Stimulated activated CD4-positive, alpha-beta T cell treated with anti-CD3 and anti-CD28 coated beads, TNF-alpha, amount 100 ng/mL, for 4 hours (primary cell): ENCODE measurements around the gene CACNB4.
"Not testable (repeated sequence)": the region's sequence is repeated elsewhere in the genome, so short reads cannot be mapped to it uniquely, and the experiment has no call there.

ENCODE experiments used
- DNase-seq, 3 experiments: peaks; one replicate each; pipeline ENCODE4 v3.0.0-alpha.2; 2020; ENCODE audit warnings: low read depth in 3 of 3

Gene CACNB4

GRCh38 chr2:151824886-151825285, 274.0 kb downstream of the CACNB4 start:
- no peak for DNase-seq

DNA sequence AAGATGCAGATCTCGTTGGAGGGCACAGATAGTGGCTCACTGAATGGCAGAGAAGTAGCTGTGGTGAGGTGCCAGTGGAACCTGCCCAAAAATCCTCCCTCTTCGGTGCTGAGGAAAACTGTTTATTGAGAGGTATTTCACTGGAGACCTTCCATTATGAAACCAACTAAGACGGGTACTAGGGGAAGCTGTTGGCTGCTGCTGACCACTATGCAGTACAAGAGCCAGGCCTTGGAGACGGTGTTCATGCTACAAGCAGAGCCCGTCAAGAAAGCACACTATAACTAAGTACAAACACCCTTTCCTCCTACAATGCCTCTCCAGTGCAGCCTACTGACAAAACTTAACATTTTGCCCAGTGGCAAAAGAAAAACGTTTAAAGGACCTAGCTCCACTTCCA, 275.2 kb downstream of the CACNB4 start:
- DNase-seq = no peak

DNA sequence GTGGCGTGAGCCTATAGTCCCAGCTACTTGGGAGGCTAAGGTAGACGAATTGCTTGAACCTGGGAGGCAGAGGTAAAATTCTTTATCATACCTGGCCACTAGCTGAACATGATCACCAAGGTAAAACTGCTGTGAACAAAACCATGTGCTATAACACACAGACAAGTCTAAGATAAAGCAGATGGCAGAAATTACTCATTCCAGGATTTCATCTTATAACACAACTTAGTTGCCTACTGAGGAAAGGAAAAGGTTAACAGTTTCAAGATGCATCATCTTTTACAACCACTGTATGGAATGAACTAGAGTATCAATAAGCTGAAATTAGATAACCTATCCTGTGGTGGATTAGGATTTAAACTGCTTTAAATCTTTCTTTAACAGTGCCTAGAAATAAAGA, 278.9 kb downstream of the CACNB4 start:
- no peak for DNase-seq

DNA sequence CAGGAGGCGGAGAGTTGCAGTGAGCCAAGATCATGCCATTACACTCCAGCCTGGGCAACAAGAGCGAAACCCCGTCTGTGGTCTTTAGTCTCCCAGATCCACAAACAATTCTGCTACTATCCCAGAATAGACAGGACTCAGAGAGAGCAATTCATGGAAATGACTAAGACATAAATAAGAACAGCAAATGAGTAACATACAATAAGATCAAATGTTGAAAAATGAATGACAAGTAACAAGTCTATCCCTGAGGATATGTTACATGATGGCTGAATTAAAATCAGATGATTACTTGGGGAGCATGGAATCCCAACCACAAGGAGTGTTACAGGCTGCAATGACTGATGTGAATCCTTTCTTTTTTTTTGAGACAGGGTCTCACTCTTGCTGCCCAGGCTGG, 280.9 kb downstream of the CACNB4 start:
- DNase-seq = no peak

DNA sequence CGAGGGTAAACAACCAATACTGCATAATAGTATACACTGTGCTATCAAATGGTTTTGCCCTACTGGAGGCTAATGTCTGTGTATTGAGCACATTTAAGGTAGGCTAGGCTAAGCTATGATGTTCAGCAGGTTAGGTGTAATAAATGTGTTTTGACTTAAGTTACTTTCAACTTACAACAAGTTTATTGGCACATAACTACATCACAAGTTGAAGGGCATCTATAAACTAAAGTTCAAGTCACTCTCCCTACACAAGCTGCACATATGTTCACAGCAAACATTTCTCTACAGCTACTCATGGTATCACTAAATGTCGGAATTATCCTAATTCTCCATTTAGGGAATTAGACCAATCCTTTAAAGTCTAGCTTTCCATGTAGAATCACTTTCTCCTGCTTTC, 282.0 kb downstream of the CACNB4 start:
- no peak for DNase-seq

DNA sequence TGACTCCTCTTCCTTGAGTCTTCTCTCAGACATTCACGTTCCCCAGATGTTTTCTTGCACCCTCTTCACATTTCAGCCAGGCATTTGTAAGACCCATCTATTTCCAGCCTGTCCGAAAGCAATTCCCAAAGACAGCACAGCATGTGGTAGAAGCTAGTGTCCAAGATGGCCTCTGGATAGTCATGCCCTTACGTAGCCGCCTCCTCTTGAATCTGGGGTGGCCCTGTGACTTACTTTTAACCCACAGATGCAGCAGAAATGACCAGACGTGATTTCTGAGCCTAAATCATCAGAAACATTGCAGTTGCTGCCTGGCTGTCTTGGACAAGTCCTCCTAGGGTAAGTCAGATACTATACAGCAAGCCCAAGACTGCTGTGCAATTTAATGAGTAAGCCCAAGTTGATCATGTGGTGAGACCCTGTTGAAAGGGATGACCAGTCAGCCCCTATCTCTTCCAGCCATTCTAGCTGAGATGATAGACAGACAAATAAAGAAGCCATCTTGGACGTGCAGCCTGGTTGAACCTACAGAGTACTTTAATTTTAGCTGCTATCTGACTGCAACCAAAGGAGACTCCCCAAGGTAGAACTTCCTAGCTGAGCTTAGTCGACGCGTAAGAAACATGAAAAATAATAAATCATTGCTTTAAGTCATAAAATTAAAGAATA, 282.9 kb downstream of the CACNB4 start:
- no peak for DNase-seq

DNA sequence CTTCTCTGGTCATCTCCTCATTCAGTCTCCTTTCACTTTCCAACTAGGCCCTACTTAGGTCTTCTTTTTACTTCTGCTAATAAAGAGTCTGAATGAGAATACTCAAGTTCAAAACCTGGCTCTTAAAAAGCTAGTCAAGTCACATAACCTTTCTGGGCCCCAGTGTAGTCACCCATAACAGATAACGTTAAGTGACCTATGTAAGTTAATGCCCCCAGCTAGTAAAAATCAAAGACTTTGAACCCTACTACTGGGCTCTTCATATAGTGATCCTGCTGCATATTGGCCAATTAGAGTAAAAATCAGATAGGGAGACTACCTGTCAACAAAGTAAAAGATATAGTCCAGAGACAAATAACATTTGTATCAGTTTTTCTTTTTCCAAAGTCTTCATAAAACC, 288.4 kb downstream of the CACNB4 start:
- no peak for DNase-seq

DNA sequence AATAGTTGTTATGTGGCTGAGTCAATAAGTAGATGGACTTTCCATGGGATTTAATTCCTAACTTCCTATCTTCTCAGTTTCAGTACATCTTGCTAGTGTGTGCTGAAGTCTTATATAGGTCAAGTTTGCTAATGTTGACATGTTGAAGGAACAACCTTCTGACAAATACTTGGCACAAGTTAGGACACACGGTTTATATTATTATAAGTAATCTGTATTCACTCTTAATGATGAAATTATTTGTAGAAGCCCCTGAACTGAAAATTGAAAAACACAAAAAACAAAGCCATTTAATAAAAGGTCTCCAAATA, 289.8 kb downstream of the CACNB4 start:
- DNase-seq = no peak

DNA sequence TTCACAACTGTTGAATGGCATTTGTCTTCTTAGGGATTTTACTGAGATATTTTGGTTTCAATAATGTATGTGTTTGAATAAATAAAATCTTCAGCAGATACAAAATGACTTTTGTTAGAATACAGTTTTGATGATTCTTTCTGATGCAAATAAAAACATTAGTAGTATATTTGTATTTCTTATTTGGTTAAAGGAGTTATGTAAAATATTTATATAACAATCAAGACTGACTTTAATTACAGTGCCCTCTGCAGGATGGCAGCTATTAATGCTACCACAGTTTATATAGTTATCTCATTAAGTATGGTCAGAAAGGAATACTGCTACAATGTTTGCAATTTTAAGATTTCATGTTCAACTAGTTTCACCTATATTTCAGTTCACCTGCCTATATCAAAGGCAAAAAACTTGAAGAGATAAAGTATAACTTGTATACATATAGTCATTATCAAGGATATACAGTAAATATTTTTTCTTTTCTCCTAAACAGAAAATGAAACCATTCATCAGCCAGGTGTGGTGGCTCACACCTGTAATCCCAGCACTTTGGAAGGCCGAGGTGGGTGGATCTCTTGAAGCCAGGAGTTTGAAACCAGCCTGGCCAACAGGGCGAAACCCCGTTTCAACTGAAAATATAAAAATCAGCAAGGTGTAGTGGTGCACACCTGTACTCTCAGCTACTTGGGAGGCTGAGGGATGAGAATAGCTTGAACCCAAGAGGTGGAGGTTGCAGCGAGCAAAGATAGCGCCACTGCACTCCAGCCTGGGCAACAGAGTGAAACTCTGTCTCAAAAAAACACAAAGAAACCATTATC, 290.4 kb downstream of the CACNB4 start:
- DNase-seq = no peak

- DNase-seq = no peak
Measured at GRCh38 chr2:151805961-151806360, 292.9 kb downstream of the CACNB4 start.

DNA sequence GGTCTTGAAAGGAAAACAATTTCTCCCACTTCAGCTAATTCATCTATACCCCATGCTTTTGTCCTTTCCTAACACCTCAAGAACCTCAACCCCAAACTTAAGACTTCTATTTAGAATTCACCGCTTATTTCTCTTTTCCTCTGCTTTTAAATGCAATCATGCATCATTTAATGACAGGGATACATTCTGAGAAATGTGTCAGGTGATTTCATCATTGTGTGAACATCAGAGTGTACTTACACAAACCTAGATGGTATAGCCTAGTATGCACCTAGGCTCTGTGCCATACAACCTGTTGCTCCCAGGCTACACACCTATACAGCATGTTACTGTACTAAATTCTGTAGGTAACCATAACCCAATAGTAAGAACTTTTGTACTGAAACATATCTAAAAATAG, 293.5 kb downstream of the CACNB4 start:
- DNase-seq = no peak

DNA sequence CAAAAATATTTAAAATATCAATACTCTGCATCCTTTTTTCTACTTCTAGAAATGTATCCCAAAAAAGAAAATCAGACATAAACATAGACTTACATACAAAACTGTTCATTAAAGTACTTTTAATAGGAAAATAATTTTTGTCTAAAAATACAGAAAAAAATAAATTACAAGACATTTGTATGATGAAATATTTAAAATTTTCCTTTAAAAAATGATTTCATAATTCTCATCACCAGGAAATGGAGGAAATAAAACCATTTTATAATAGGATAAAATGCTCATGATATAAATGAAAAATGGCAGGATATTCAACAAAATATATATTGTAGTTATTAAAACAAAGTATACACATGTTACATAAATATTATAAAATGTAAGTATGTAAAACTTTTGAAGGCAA, 295.0 kb downstream of the CACNB4 start:
- DNase-seq = no peak

DNA sequence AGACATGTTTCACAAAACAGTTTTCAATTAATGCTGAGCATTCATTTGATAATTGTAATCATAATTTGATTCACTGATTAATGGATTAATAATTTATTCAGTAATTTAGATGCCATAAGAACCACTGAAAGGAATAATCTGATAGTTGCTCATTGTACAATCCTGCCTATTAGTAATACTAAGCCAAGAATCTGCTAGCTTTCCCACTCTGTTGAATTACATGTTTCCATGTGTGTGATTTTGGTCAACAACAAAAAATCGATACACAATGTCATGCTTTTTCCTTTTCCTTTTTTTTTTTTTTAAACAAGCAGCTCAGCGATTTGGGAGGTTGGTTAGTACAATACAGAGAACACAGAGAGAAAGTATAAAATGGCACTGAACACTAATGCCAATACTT, 296.5 kb downstream of the CACNB4 start:
- DNase-seq = no peak

- no peak for DNase-seq
Measured at GRCh38 chr2:151799886-151800292, 299.0 kb downstream of the CACNB4 start.

- no peak for DNase-seq
Measured at GRCh38 chr2:151796774-151797173, 302.1 kb downstream of the CACNB4 start.

- no peak for DNase-seq
Measured at GRCh38 chr2:151795646-151796240, 303.1 kb downstream of the CACNB4 start.

DNA sequence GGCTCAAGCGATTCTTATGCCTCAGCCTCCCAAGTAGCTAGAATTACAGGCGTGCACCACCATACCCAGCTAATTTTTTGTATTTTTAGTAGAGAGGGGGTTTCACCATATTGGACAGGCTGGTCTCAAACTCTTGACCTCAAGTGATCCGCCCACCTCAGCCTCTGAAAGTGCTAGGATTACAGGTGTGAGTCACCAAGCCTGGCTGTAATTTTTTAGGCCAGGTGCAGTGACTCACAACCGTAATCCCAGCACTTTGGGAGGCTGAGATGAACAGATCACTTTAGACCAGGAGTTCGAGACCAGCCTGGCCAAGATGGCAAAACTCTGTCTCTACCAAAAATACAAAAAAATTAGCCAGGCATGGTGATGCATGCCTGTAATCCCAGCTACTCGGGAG, 304.4 kb downstream of the CACNB4 start:
- DNase-seq = not testable (repeated sequence)

DNA sequence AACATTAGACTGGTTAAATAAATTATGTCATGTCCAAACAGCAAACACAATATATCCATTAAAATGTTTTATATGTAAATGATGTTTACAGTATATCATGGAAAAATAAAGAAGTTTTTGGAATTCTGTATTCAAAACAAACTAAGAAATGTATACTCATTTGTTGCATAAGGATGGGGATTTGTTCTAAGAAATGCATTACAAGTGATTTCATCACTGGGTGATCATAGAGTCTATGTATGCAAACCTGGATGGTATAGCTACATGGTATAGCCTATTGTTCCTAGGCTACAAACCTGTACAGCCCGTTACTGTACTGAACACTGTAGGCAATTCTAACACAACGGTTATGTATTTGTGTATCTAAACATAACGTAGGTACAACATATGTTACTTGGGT, 305.7 kb downstream of the CACNB4 start:
- DNase-seq = no peak

- no peak for DNase-seq
Measured at GRCh38 chr2:151792589-151792988, 306.3 kb downstream of the CACNB4 start.

- no peak for DNase-seq
Measured at GRCh38 chr2:151791545-151791944, 307.3 kb downstream of the CACNB4 start.

DNA sequence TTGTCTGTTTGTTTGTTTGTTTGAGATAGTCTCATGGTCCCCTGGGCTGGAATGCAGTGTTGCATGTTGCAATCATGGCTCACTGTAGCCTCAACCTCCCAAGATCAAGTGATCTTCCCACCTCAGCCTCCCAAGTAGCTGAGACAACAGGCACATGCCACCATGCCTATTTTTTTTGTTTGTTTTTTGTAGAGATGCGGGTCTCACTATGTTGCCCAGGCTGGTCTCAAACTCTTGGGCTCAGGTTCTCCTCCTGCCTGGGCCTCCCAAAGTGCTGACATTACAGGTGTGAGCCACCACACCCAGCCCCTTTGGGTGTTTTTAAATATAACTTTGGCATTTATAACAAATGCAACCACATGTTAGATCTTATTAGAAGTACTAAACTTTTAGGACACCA, 308.2 kb downstream of the CACNB4 start:
- no peak for DNase-seq

- no peak for DNase-seq
Measured at GRCh38 chr2:151789055-151789834, 309.6 kb downstream of the CACNB4 start.
